CD4-positive, alpha-beta T cell treated with Interleukin-21 for 1 hour (primary cell): Measurements from ENCODE around the gene ZNF470.

Experiments used
- DNase-seq: peaks from one replicate; pipeline ENCODE4 v3.0.0-alpha.2; 2020

The ZNF470 gene

DNA sequence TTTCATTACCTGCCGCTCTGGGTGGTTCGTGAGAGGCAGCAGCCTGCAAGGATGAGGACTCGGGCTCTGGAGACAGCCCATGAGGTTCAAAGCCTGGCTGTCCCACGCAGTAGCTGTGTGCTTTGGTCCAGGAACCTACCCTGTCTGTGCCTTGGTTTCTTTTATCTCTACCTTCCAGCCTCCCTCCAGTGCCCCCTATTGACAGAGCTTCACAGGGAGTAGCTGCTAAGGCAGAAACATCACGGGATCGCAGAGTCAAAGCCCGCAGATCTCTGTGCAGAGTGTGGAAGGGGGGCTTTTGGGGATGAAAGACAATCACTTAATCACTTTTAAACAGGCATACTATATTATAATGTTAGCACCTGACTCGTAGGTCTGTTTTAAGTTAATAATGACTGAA lies 44.0 kb downstream of the ZNF470 start:
- DNase-seq = no peak

DNA sequence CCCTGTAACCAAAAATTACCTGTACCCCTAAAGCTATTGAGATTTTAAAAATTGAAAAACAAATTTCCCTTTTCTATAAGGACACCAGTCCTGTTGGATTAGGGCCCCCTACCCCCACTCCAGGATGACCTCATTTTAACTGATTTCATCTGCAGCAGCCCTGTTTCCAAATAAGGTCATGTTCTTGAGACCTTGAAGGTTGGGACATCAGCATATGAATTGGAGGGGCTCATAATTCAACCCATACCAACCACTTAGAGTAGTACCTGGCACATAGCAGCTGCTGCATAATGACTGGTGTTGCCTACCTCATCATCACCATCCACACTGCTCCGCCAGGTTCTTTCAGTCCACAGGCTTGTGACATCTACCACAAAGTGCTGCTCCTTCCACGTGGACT lies 45.5 kb downstream of the ZNF470 start:
- DNase-seq = no peak

DNA sequence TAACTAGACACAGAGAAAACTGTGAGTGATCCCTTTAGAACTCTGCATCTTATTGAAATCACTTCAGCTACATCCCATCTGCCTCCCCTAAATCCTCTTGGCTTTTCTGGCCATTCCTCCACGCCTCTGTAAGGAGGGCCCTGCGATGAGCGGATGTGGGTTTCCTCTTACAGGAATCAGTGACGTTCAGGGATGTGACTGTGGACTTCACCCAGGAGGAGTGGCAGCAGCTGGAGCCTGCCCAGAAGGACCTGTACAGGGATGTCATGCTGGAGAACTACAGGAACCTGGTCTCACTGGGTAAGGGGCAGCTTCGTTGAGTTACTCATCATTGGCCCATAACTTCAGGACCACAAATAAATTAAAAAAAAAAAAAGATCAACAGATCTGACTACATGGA lies 46.4 kb downstream of the ZNF470 start:
- no peak for DNase-seq

DNA sequence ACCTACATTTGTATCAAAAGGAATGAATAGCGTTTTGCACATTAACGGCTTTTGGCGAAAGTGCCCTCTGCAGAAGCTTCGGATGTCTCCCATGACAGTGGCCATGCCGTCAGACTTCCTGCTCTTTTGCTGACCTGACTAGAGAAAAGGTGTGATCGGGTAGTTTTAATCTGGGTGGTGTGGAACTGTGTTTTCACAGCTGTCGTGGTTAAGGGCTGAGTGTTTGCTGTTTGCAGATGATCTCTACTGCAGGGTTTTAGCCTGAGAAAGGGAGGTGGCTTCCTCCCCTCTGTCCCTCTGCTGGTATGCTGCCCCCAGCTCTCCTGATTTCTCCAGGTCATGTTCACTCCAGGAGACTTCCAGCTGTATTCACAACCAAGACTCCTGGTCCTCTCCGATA lies 50.3 kb downstream of the ZNF470 start:
- DNase-seq = no peak

DNA sequence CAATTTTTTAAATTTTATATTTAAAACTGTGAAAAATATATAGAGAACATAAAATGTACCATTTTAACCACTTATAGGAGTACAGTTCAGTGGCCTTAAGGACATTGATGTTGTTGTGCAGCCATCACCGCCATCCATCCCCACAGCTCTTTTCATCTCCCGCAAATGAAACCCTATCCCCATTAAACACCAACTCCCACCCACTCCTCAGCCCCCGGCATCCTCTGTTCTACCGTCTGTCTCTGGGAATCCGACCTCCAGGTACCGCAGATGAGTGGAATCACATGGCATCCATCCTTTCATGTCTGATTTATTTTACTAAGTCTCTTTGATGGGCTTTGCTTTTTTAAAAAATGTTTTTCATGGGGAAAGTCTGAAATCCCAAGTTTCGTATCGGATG lies 51.9 kb downstream of the ZNF470 start:
- no peak for DNase-seq

DNA sequence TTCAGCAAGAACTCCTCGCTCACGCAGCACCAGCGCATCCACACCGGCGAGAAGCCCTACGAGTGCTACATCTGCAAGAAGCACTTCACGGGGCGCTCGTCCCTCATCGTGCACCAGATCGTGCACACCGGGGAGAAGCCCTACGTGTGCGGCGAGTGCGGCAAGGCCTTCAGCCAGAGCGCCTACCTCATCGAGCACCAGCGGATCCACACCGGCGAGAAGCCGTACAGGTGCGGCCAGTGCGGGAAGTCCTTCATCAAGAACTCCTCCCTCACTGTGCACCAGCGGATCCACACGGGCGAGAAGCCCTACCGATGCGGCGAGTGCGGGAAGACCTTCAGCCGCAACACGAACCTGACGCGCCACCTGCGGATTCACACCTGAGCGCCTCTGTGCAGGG lies 55.1 kb downstream of the ZNF470 start:
- no peak for DNase-seq

DNA sequence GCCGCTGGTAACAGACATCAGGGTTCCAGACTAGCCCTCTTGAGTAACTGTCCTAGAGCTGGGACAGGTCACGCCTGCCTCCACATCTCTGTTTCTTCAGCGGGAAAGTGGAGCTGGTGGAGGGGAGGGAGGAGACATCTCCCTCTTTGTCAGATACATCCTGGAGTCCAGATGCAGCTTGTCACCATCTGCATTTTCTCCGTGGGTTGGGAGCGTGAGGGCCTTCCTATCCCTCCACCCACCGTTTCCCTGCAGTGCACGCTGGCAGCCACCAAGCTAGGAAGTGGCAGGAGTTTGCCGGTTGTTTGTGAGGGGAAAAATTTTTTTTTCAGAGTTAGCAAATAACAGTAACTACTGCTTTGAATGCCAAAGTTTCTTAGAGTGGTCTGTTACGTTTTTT lies 55.7 kb downstream of the ZNF470 start:
- no peak for DNase-seq

DNA sequence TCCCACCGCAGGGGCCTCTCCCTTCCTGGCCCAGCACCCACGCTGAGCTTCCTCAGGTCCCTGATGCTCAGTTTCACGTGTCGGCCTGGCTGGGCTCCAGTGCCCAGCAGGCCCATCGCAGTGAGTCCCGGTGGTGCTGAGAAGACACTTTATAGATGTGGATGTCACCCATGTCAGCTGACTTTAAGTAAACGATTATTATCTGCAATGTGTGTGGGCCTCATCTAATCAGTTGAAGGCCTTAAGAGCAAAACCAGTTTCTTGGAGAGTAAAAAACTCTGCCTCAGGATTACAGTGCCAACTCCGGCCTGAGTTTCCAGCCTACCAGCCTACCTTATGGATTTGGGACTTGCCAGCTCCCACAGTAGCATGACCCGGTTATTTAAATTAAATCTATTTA lies 58.4 kb downstream of the ZNF470 start:
- DNase-seq = no peak

DNA sequence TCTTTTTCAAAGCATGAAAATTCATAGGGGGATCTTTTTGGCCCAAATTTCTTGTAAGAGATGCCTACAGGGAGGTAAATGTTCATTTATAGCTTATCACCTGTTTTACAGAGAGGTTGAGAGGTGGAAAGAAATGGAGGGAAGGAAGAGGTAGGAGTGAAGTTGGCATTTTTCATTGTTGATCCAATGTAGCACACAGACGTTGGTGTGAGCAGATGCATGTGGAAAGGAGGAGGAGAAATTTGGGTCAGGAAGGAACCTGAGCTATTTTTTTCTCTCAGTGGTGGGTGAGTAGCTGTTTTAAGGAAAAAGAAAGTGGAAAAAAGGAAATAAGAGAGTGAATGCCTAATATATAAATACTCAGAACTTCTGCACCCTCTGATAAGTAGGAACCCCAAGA lies 65.8 kb downstream of the ZNF470 start:
- no peak for DNase-seq

DNA sequence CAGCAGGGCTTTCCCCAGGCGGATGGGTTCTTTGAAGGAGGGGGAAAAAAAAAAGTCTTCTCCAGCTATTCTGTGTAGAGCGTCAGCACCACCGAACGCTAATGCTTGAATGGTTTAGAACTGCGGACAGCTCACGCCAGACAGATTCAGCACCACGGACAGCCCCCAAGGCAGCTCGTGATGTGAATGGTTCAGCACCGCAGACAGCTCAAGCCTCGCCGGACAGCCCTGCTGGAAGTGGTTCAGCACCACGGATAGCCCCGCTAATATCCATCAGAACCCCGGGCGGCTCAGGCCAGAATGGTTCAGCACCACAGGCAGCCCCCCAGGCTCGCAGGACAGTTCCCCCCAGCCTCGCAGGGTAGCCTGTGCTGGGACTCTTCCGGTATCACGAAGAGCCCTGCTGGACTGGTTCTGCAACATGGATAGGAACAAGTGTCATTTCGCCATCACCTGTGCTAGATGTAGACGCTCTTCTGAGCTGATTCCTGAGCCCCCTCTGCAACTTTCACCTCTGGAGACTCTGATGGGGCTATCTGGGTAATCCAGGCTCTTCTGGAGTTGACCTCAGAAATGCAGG lies 70.8 kb downstream of the ZNF470 start:
- DNase-seq = peak; percentile 13
